Measurements from ENCODE around the gene SLC41A2.

Gene SLC41A2

GRCh38 chr12:104974626-104975290 is 16.7 kb upstream of the SLC41A2 start:
- no peaks in the 10 kb centered on the region for H3K9me3 Mint-ChIP-seq (ENCODE audit: low read depth)
- H3K27me3 Mint-ChIP-seq, result no peaks in the 10 kb centered on the region
- H3K4me3 Mint-ChIP-seq, result no peak overlapping the region
- H3K36me3 Mint-ChIP-seq, result peaks cover 2% of the 10 kb centered on the region
- no peak overlapping the region for H3K27ac Mint-ChIP-seq
- no peaks in the 10 kb centered on the region for H3K4me1 Mint-ChIP-seq (ENCODE audit: low read depth)

GRCh38 chr12:104973250-104973649 is 15.2 kb upstream of the SLC41A2 start:
- Mint-ChIP-seq H3K4me3 (no peak overlapping the region), H3K27me3 (no peaks in the 10 kb centered on the region), H3K4me1 (ENCODE audit: low read depth) (no peaks in the 10 kb centered on the region), H3K36me3 (peaks cover 2% of the 10 kb centered on the region), H3K9me3 (ENCODE audit: low read depth) (no peaks in the 10 kb centered on the region), H3K27ac (no peak overlapping the region)

- no peaks in the 10 kb centered on the region for H3K4me1 Mint-ChIP-seq (ENCODE audit: low read depth)
- no peak overlapping the region for H3K27ac Mint-ChIP-seq
- H3K9me3 Mint-ChIP-seq (ENCODE audit: low read depth), result no peaks in the 10 kb centered on the region
- H3K4me3 Mint-ChIP-seq, result no peak overlapping the region
- no peaks in the 10 kb centered on the region for H3K27me3 Mint-ChIP-seq
- H3K36me3 Mint-ChIP-seq, result no peaks in the 10 kb centered on the region
These were observed 13.2 kb upstream of the SLC41A2 start for GRCh38 chr12:104971306-104971705.

- Mint-ChIP-seq H3K36me3 (no peaks in the 10 kb centered on the region), H3K4me1 (ENCODE audit: low read depth) (no peaks in the 10 kb centered on the region), H3K27me3 (peaks cover 5% of the 10 kb centered on the region), H3K27ac (no peak overlapping the region), H3K9me3 (ENCODE audit: low read depth) (no peaks in the 10 kb centered on the region), H3K4me3 (no peak overlapping the region)
These were observed 11.3 kb upstream of the SLC41A2 start for GRCh38 chr12:104969343-104969742.

- no peaks in the 10 kb centered on the region for H3K36me3 Mint-ChIP-seq
- H3K27me3 Mint-ChIP-seq, result peaks cover 11% of the 10 kb centered on the region
- no peaks in the 10 kb centered on the region for H3K4me1 Mint-ChIP-seq (ENCODE audit: low read depth)
- H3K27ac Mint-ChIP-seq, result no peak overlapping the region
- no peak overlapping the region for H3K4me3 Mint-ChIP-seq
- no peaks in the 10 kb centered on the region for H3K9me3 Mint-ChIP-seq (ENCODE audit: low read depth)
These were observed 8.6 kb upstream of the SLC41A2 start for GRCh38 chr12:104966677-104967076.

GRCh38 chr12:104964856-104965205 is 6.7 kb upstream of the SLC41A2 start:
- Mint-ChIP-seq H3K27ac (no peak overlapping the region), H3K36me3 (no peaks in the 10 kb centered on the region), H3K27me3 (peaks cover 11% of the 10 kb centered on the region), H3K4me1 (ENCODE audit: low read depth) (peaks cover 5% of the 10 kb centered on the region), H3K9me3 (ENCODE audit: low read depth) (no peaks in the 10 kb centered on the region), H3K4me3 (no peak overlapping the region)

- H3K9me3 Mint-ChIP-seq (ENCODE audit: low read depth), result no peaks in the 10 kb centered on the region
- peaks cover 10% of the 10 kb centered on the region for H3K4me1 Mint-ChIP-seq (ENCODE audit: low read depth)
- H3K27me3 Mint-ChIP-seq, result peaks cover 11% of the 10 kb centered on the region
- H3K36me3 Mint-ChIP-seq, result no peaks in the 10 kb centered on the region
- no peak overlapping the region for H3K27ac Mint-ChIP-seq
- no peak overlapping the region for H3K4me3 Mint-ChIP-seq
These were observed 6.2 kb upstream of the SLC41A2 start for GRCh38 chr12:104964167-104964855.

- Mint-ChIP-seq H3K36me3 (no peaks in the 10 kb centered on the region), H3K27ac (no peak overlapping the region), H3K4me1 (ENCODE audit: low read depth) (peaks cover 15% of the 10 kb centered on the region), H3K27me3 (peaks cover 11% of the 10 kb centered on the region), H3K4me3 (no peak overlapping the region), H3K9me3 (ENCODE audit: low read depth) (no peaks in the 10 kb centered on the region)
These were observed 5.7 kb upstream of the SLC41A2 start for GRCh38 chr12:104963757-104964156.

- H3K27ac Mint-ChIP-seq, result no peak overlapping the region
- peaks cover 7% of the 10 kb centered on the region for H3K27me3 Mint-ChIP-seq
- H3K9me3 Mint-ChIP-seq (ENCODE audit: low read depth), result no peaks in the 10 kb centered on the region
- no peak overlapping the region for H3K4me3 Mint-ChIP-seq
- peaks cover 29% of the 10 kb centered on the region for H3K4me1 Mint-ChIP-seq (ENCODE audit: low read depth)
- H3K36me3 Mint-ChIP-seq, result no peaks in the 10 kb centered on the region
These were observed 2.4 kb upstream of the SLC41A2 start for GRCh38 chr12:104960464-104960863.

GRCh38 chr12:104959335-104959841 is 1.3 kb upstream of the SLC41A2 start:
- H3K36me3 Mint-ChIP-seq, result no peaks in the 10 kb centered on the region
- no peak overlapping the region for H3K27ac Mint-ChIP-seq
- H3K4me1 Mint-ChIP-seq (ENCODE audit: low read depth), result peaks cover 29% of the 10 kb centered on the region
- H3K9me3 Mint-ChIP-seq (ENCODE audit: low read depth), result no peaks in the 10 kb centered on the region
- peak overlapping the region; percentile 94 for H3K4me3 Mint-ChIP-seq
- H3K27me3 Mint-ChIP-seq, result peaks cover 6% of the 10 kb centered on the region

GRCh38 chr12:104958805-104959334 is 780 bp upstream of the SLC41A2 start:
- peaks cover 29% of the 10 kb centered on the region for H3K4me1 Mint-ChIP-seq (ENCODE audit: low read depth)
- H3K4me3 Mint-ChIP-seq, result peak overlapping the region; percentile 94
- no peaks in the 10 kb centered on the region for H3K36me3 Mint-ChIP-seq

GRCh38 chr12:104957719-104958000 is 430 bp downstream of the SLC41A2 start:
- no peaks in the 10 kb centered on the region for H3K9me3 Mint-ChIP-seq (ENCODE audit: low read depth)
- peak overlapping the region; percentile 89 for H3K4me3 Mint-ChIP-seq
- H3K4me1 Mint-ChIP-seq (ENCODE audit: low read depth), result peaks cover 29% of the 10 kb centered on the region
- no peaks in the 10 kb centered on the region for H3K27me3 Mint-ChIP-seq
- H3K27ac Mint-ChIP-seq, result peak overlapping the region; percentile 72
- H3K36me3 Mint-ChIP-seq, result no peaks in the 10 kb centered on the region

More at GRCh38 chr12:104958805-104959334, 780 bp upstream of the SLC41A2 start:
- Mint-ChIP-seq H3K27ac (peak overlapping the region; percentile 95), H3K27me3 (peaks cover 4% of the 10 kb centered on the region), H3K9me3 (ENCODE audit: low read depth) (no peaks in the 10 kb centered on the region)

GRCh38 chr12:104956870-104957718 is 996 bp downstream of the SLC41A2 start:
- Mint-ChIP-seq H3K27me3 (no peaks in the 10 kb centered on the region), H3K9me3 (ENCODE audit: low read depth) (no peaks in the 10 kb centered on the region), H3K4me3 (peak overlapping the region; percentile 89), H3K36me3 (no peaks in the 10 kb centered on the region), H3K27ac (peak overlapping the region; percentile 72), H3K4me1 (ENCODE audit: low read depth) (peaks cover 29% of the 10 kb centered on the region)

- no peaks in the 10 kb centered on the region for H3K27me3 Mint-ChIP-seq
- no peaks in the 10 kb centered on the region for H3K9me3 Mint-ChIP-seq (ENCODE audit: low read depth)
- no peak overlapping the region for H3K4me3 Mint-ChIP-seq
- H3K27ac Mint-ChIP-seq, result no peak overlapping the region
- peaks cover 28% of the 10 kb centered on the region for H3K4me1 Mint-ChIP-seq (ENCODE audit: low read depth)
- H3K36me3 Mint-ChIP-seq, result no peaks in the 10 kb centered on the region
These were observed 2.4 kb downstream of the SLC41A2 start for GRCh38 chr12:104955703-104956102.

GRCh38 chr12:104953323-104953722 is 4.8 kb downstream of the SLC41A2 start:
- Mint-ChIP-seq H3K9me3 (ENCODE audit: low read depth) (no peaks in the 10 kb centered on the region), H3K36me3 (no peaks in the 10 kb centered on the region), H3K4me1 (ENCODE audit: low read depth) (peaks cover 10% of the 10 kb centered on the region), H3K4me3 (no peak overlapping the region), H3K27me3 (no peaks in the 10 kb centered on the region), H3K27ac (no peak overlapping the region)

Measured in activated naive CD8-positive, alpha-beta T cell (primary cell).